CD8-positive, alpha-beta memory T cell (primary cell): ENCODE results near the gene TMA7. TPM values are rescaled to one million over a fixed set of nuclear protein-coding genes. Genes with fewer than 3 reads are reported as not detected.
"Not testable (repeated sequence)": the region's sequence is repeated elsewhere in the genome, so short reads cannot be mapped to it uniquely, and the experiment has no call there.

ENCODE experiments used
- CTCF ChIA-PET: fragments of 350-600 bp; sonication (Branson Sonifier 250); formaldehyde crosslinking; loops from one replicate; lab custom pipeline; 2021; ENCODE audit warnings: antibody characterized with exemption; lab: Charles Lee
- POLR2A ChIA-PET: fragments of 350-600 bp; sonication (Branson Sonifier 250); formaldehyde crosslinking; loops from one replicate; lab custom pipeline; 2021; ENCODE audit warnings: antibody characterized with exemption; lab: Charles Lee
- DNase-seq, 5 donors: peaks; one replicate each; pipeline versions ENCODE4 v3.0.0 to v3.0.0-alpha.2; 2020 to 2022; ENCODE audit warnings: mixed read lengths in 1 of 5
- H3K27ac ChIP-seq: one replicate; pipeline ENCODE4 v1.7.0; 2013; ENCODE audit warnings: low read depth, mild to moderate bottlenecking, low read length, moderate library complexity
- H3K27me3 ChIP-seq: 2 replicates; pipeline ENCODE4 v1.7.0; 2013; ENCODE audit warnings: low read length, mild to moderate bottlenecking; ENCODE audit not compliant: insufficient read depth, poor library complexity, severe bottlenecking
- H3K36me3 ChIP-seq: 2 replicates; pipeline ENCODE4 v1.7.0; 2013; ENCODE audit warnings: mild to moderate bottlenecking, low read length, moderate library complexity; ENCODE audit not compliant: insufficient read depth
- H3K4me1 ChIP-seq: 2 replicates; pipeline ENCODE4 v1.7.0; 2013; ENCODE audit warnings: mild to moderate bottlenecking, low read length, moderate library complexity; ENCODE audit not compliant: insufficient read depth
- H3K4me3 ChIP-seq: 2 replicates; pipeline ENCODE4 v1.7.0; 2013; ENCODE audit warnings: mild to moderate bottlenecking, low read length
- H3K9me3 ChIP-seq: 2 replicates; pipeline ENCODE4 v1.7.0; 2013; ENCODE audit warnings: mild to moderate bottlenecking, low read length
- H3K27ac Mint-ChIP-seq, 8 donors: one replicate each; pipeline ENCODE4 v1.8.0; 2020 to 2021; ENCODE audit warnings: mixed read lengths in 8 of 8, mild to moderate bottlenecking in 6 of 8, inconsistent platforms in 3 of 8, moderate library complexity in 3 of 8
- H3K27me3 Mint-ChIP-seq, 2 donors: one replicate each; pipeline ENCODE4 v1.8.0; 2020 to 2021; ENCODE audit warnings: mixed read lengths in 2 of 2, mild to moderate bottlenecking in 1 of 2, moderate library complexity in 1 of 2
- H3K36me3 Mint-ChIP-seq, 3 donors: one replicate each; pipeline ENCODE4 v1.8.0; 2020 to 2021; ENCODE audit warnings: mixed read lengths in 3 of 3, inconsistent platforms in 1 of 3, mild to moderate bottlenecking in 1 of 3
- H3K4me1 Mint-ChIP-seq, 3 donors: one replicate each; pipeline ENCODE4 v1.8.0; 2020 to 2021; ENCODE audit warnings: mixed read lengths in 3 of 3, inconsistent platforms in 1 of 3, mild to moderate bottlenecking in 1 of 3
- H3K4me3 Mint-ChIP-seq, 7 donors: one replicate each; pipeline ENCODE4 v1.8.0; 2020 to 2021; ENCODE audit warnings: mixed read lengths in 7 of 7, mild to moderate bottlenecking in 6 of 7, moderate library complexity in 4 of 7, inconsistent platforms in 2 of 7
- H3K9me3 Mint-ChIP-seq, 5 donors: one replicate each; pipeline ENCODE4 v1.8.0; 2020 to 2022; ENCODE audit warnings: mixed read lengths in 5 of 5, mild to moderate bottlenecking in 3 of 5, moderate library complexity in 2 of 5, inconsistent platforms in 1 of 5
- polyA plus RNA-seq: library from polyadenylated mRNA; unstranded; fragments of 300-500 nt; fragmentation: Illumina TruSeq; gene quantifications from one replicate; pipeline ENCODE4 v1.2.3, GENCODE V29; 2021
- total RNA-seq, 2 experiments: library from RNA; stranded (reverse); gene quantifications; one replicate each; pipeline ENCODE4 v1.2.3, GENCODE V29; 2021

The TMA7 gene
- total and polyA plus RNA-seq, 3 experiments from 2014 or later = 420 to 826 (median 494) TPM

DNA sequence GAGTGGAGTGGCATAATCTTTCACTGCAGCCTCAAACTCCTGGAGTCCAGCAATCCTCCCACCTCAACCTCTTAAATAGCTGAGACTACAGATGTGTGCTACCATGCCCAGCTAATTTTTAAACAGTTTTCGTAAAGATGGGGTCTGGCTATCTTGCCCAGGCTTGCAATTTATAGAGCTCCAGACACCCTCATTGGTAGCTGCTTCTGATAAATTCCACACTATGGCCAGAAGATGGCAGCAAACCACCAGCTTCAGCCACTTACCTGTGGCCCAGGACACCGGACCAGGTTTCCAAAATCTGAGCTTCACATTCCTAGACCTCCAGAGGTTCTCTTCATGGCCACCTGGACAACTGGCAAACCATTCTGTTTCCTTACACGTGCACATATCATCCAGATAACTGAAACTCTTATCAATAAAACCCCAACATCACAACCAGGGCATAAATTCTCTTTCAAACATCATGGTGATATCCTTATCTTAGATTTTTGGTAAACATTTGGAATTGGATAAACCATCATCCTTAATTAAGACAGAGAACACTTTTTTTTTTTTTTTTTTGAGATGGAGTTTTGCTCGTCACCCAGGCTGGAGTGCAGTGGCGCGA, 39.1 kb upstream of the TMA7 start:
- ChIA-PET CTCF (interaction anchor here (0.7 to 8.0 kb wide), 56 partner anchors 8 to 338 kb away, joined by 3 to 176 read pairs (median 5); partner anchors contain the start of genes ATRIP, CCDC51, PFKFB4 and PLXNB1), POLR2A (interaction anchor here (0.7 to 1.2 kb wide), 8 partner anchors 35 to 156 kb away, joined by 3 to 11 read pairs (median 4); partner anchors contain the start of genes ATRIP, CCDC51 and TMA7)
- H3K9me3 ChIP-seq = no peaks in the 10 kb centered on the region
- Mint-ChIP-seq H3K27me3 (peaks cover 6 to 15% of the 10 kb centered on the region in 2 donors), H3K36me3 (no peaks in the 10 kb centered on the region), H3K4me3 (no peak overlapping the region), H3K9me3 (no peaks in the 10 kb centered on the region), H3K27ac (no peak overlapping the region), H3K4me1 (no peaks in the 10 kb centered on the region)
- no peak overlapping the region for H3K4me3 ChIP-seq
- no peaks in the 10 kb centered on the region for H3K4me1 ChIP-seq
- no peaks in the 10 kb centered on the region for H3K36me3 ChIP-seq
- peak; percentile 36 to 76 (median 64) for DNase-seq
- no peaks in the 10 kb centered on the region for H3K27me3 ChIP-seq
- H3K27ac ChIP-seq = no peak overlapping the region

DNA sequence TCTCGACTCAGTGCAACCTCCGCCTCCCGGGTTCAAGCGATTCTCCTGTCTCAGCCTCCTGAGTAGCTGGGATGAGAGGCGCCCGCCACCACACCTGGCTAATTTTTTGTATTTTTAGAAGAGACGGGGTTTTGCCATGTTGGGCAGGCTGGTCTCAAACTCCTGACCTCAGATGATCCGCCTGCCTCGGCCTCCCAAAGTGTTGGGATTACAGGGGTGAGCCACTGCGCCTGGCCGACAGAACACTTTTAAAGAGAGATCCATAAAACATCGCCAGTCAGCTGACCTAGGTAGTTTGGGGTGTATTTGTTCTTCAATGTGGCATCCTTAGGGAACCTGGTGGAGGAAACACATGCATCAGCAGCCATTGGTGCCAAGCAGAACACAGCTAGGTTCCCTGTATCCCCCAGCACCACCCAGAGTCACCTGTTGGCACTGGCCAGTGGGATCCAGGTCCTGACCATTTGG, 38.6 kb upstream of the TMA7 start:
- not testable (repeated sequence) for H3K4me1 Mint-ChIP-seq
- CTCF ChIA-PET = interaction anchor here (0.8 to 8.0 kb wide), 39 partner anchors 8 to 338 kb away, joined by 3 to 176 read pairs (median 5); partner anchors contain the start of genes ATRIP, CCDC51, PFKFB4 and PLXNB1

DNA sequence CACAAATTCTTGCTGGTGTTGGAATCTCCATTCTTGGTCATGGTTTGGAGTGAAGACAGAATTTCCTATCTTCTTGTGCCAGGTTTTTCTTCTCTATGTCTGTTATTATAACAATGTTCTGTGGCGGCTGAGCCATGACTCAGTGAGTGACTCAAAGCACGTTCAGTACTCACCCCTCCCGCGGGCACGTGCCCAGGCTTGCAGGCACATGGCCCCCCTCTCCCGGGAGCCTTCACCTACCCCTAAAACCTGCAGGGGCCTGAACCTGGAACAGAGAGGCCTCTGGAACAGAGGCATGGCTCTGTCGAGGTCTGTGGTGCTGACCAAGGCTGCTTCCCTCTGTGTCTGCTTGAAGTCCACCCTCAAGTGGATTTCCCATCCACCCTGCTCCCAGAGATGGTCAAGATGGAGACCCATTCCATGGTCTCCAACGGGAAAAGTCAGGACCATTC, 37.8 kb upstream of the TMA7 start:
- Histone ChIP-seq H3K9me3 (no peaks in the 10 kb centered on the region), H3K36me3 (no peaks in the 10 kb centered on the region), H3K27ac (no peak overlapping the region), H3K27me3 (no peaks in the 10 kb centered on the region), H3K4me3 (no peak overlapping the region), H3K4me1 (no peaks in the 10 kb centered on the region)
- ChIA-PET CTCF (interaction anchor here (1.4 to 8.0 kb wide), 6 partner anchors 33 to 155 kb away, joined by 5 to 176 read pairs (median 58); partner anchors contain the start of genes CCDC51, PFKFB4, SHISA5 and TMA7), POLR2A (no interaction called here)
- Mint-ChIP-seq H3K36me3 (no peaks in the 10 kb centered on the region), H3K27me3 (peaks cover 4 to 13% of the 10 kb centered on the region in 2 donors), H3K4me3 (no peak overlapping the region), H3K4me1 (no peaks in the 10 kb centered on the region), H3K9me3 (no peaks in the 10 kb centered on the region), H3K27ac (no peak overlapping the region)
- no peak for DNase-seq

More for the DNA sequence above, 38.6 kb upstream of the TMA7 start:
- peaks cover 6 to 13% of the 10 kb centered on the region in 2 donors for H3K27me3 Mint-ChIP-seq
- H3K27me3 ChIP-seq, DNase-seq, H3K9me3 Mint-ChIP-seq, H3K9me3 ChIP-seq, H3K4me3 ChIP-seq, H3K36me3 ChIP-seq, H3K4me1 ChIP-seq, H3K36me3 Mint-ChIP-seq, H3K27ac Mint-ChIP-seq, H3K4me3 Mint-ChIP-seq, H3K27ac ChIP-seq: not testable (repeated sequence)
- POLR2A ChIA-PET = interaction anchor here (0.7 to 1.2 kb wide), 6 partner anchors 35 to 156 kb away, joined by 3 to 11 read pairs (median 4); partner anchors contain the start of genes ATRIP, CCDC51 and TMA7

DNA sequence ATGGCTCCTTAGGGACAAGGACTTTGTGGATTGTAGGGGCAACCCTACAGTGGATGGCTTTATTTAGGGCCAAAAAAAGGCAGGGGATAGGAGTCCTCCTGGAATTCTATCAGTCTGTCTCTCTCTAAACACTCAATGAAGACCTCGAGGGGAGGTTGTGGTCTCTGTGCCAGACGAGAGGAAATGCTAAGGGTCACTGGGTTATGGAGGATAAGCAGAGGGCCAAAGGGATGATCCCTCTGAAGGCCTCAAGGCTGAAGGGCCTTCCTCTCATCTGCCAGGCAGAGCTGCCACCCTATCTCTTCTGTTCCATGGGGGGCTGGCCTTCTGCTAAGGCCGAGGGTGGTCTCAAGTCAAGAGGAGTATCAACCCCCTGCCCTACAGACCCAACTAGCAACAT, 37.1 kb upstream of the TMA7 start:
- POLR2A ChIA-PET = no interaction called here
- Mint-ChIP-seq H3K9me3 (no peaks in the 10 kb centered on the region), H3K36me3 (no peaks in the 10 kb centered on the region), H3K27me3 (peaks cover 4 to 9% of the 10 kb centered on the region in 2 donors), H3K4me3 (no peak overlapping the region), H3K27ac (peak overlapping the region in 1 of 8 donors; percentile 60), H3K4me1 (no peaks in the 10 kb centered on the region)
- no peak overlapping the region for H3K27ac ChIP-seq
- H3K9me3 ChIP-seq = no peaks in the 10 kb centered on the region
- H3K36me3 ChIP-seq = no peaks in the 10 kb centered on the region
- no peaks in the 10 kb centered on the region for H3K27me3 ChIP-seq
- no peak overlapping the region for H3K4me3 ChIP-seq
- CTCF ChIA-PET = interaction anchor here (1.5 to 8.0 kb wide), 3 partner anchors 7 to 103 kb away, joined by 3 to 176 read pairs (median 71); partner anchors contain the start of gene SHISA5
- H3K4me1 ChIP-seq = no peaks in the 10 kb centered on the region
- DNase-seq = no peak

DNA sequence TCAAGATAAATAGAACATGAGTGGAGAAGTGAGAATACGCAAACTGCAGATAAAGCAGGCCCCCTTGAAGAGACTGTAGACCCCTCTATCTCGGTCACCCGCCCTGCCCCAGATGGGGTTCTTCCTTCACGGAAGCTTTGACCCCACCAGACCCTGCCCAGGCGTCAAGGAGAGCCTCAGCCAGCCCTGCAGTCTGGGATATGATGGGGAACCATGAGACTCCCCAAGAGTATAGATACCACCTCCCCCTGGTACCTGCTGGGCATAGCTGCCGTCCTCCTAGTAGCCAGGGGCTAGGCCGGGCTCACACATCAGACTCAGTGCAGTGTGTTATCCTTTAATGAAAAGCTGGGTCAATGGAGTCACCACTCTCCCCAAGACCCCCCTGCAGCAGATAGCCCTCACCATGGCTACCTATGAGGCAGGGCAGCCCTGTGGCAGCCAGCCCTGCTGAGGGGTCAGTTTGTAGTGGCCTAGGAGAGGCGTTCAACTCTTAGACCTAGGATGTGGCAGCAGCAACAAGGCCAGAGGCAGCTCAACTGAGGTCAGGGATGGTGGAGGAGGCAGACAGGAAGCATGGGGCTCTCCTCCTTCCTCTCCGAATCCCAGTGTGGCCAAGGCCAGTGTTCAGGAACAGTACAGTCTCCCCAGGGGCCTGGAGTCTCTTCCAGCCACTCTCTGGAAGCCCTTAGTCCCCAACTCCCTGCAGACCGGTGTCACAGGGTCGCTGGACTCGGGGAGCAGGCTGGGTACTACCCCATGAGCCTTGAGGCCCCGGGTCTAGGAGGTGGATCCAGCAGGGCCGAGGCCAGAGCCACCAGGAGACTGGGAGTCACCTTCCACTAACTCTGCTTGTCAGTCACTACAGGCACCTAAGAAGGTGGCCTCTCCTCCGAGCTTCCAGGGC, 36.3 kb upstream of the TMA7 start:
- ChIA-PET CTCF (interaction anchor here (1.5 to 8.0 kb wide), 3 partner anchors 8 to 31 kb away, joined by 3 to 176 read pairs (median 3); no protein-coding TSS in a partner anchor), POLR2A (no interaction called here)
- Histone ChIP-seq H3K27ac (no peak overlapping the region), H3K4me3 (no peak overlapping the region), H3K36me3 (no peaks in the 10 kb centered on the region), H3K27me3 (no peaks in the 10 kb centered on the region), H3K9me3 (no peaks in the 10 kb centered on the region), H3K4me1 (no peaks in the 10 kb centered on the region)
- Mint-ChIP-seq H3K4me1 (no peaks in the 10 kb centered on the region), H3K36me3 (no peaks in the 10 kb centered on the region), H3K4me3 (no peak overlapping the region), H3K9me3 (no peaks in the 10 kb centered on the region), H3K27me3 (peaks cover 0 to 9% of the 10 kb centered on the region in 2 donors), H3K27ac (peak overlapping the region in 1 of 8 donors; percentile 29)
- no peak for DNase-seq

DNA sequence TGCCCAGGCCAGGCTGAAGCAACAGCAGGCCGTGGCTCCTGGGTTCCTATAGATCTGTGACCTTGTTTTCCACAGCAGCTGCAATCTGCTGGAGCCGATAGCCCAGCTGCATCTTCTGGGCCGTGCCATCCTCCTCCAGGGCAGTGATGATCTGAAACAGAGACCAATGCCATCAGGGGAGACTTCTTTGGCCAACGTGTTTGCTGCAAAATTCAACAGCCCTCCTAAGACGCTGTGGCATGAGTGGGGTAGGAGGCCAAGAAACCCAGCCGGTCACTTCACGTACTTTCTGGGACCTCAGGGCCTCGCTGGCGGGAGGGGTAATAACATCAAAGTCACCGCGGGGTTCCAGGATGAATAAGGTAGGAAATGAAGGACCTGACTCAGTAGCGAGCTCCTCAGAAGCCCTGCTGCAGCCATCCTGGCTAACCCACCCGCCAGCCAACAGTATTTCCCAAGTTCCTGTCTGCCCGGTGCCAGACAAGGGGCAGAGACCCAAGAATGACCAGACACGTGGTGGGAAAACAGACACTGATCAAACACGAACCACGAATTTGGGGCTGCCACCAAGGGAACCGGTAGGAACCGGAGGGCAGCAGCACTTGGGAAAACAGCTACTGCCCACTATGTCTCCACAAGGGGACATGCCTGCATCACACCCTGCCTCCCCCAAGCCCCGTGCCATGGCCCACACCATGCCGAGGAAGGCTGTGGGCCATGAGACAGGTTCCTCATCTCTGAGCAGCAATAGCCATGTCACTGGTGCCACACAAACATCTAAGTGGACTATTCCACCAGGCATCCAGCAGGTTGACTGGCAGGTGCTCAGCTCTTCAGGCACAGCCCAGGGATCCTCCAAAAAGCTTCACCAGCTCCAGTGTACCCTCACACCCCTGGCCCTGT, 35.4 kb upstream of the TMA7 start:
- Histone ChIP-seq H3K4me3 (no peak overlapping the region), H3K4me1 (no peaks in the 10 kb centered on the region), H3K27me3 (no peaks in the 10 kb centered on the region), H3K36me3 (no peaks in the 10 kb centered on the region), H3K9me3 (no peaks in the 10 kb centered on the region), H3K27ac (no peak overlapping the region)
- Mint-ChIP-seq H3K9me3 (no peaks in the 10 kb centered on the region), H3K27ac (peak overlapping the region in 1 of 8 donors; percentile 61), H3K4me1 (no peaks in the 10 kb centered on the region), H3K4me3 (no peak overlapping the region), H3K27me3 (peaks cover 0 to 5% of the 10 kb centered on the region in 2 donors), H3K36me3 (no peaks in the 10 kb centered on the region)
- peak in 1 of 5 donors; percentile 29 for DNase-seq
- CTCF ChIA-PET = interaction anchor here (0.7 to 8.0 kb wide), 4 partner anchors 9 to 143 kb away, joined by 3 to 176 read pairs (median 4); no protein-coding TSS in a partner anchor
- POLR2A ChIA-PET = no interaction called here

DNA sequence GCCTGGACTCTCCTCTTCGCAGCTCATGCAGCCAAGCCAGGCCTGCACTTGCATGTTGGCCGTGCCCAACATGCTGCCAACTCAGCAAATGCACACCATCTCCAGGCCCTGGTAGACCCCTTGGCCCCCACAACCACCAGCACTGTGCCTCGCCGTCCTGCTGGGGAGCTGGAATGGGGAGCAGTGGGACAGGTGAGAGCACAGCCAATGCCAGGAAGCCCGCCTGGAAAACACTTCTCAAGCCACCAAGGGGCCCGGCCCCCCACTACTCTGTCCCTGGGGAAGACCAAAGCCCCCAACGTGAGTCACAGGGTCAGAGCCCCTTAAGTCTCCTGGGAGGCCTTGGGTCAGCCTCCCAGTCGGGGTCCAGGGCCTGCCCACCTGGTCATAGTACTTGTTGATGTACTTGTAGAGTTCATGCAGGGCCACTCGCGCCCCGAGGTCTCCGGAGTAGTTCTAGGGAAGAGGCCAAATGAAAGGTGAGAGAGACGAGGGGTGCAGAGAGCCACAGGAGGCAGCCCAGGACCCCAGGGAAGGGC, 34.6 kb upstream of the TMA7 start:
- Mint-ChIP-seq H3K4me1 (no peaks in the 10 kb centered on the region), H3K27me3 (peaks cover 0 to 5% of the 10 kb centered on the region in 2 donors), H3K36me3 (no peaks in the 10 kb centered on the region), H3K27ac (peak overlapping the region in 1 of 8 donors; percentile 11), H3K9me3 (no peaks in the 10 kb centered on the region), H3K4me3 (no peak overlapping the region)
- Histone ChIP-seq H3K9me3 (no peaks in the 10 kb centered on the region), H3K27me3 (no peaks in the 10 kb centered on the region), H3K36me3 (no peaks in the 10 kb centered on the region), H3K27ac (no peak overlapping the region), H3K4me1 (no peaks in the 10 kb centered on the region), H3K4me3 (no peak overlapping the region)
- POLR2A ChIA-PET = no interaction called here
- peak in 1 of 5 donors; percentile 40 for DNase-seq
- CTCF ChIA-PET = interaction anchor here (0.7 to 8.0 kb wide), 3 partner anchors 9 to 143 kb away, joined by 3 to 176 read pairs (median 4); no protein-coding TSS in a partner anchor
